Skeletal muscle satellite cell (primary cell): Measurements from ENCODE around the gene RPTOR.

Experiments used
- H3K27me3 ChIP-seq: 2 replicates; pipeline ENCODE4 v1.7.0; 2013; ENCODE audit warnings: low read length; ENCODE audit not compliant: control insufficient read depth, insufficient read depth
- H3K36me3 ChIP-seq: 2 replicates; pipeline ENCODE4 v1.7.0; 2013; ENCODE audit warnings: mild to moderate bottlenecking, control low read depth, low read length; ENCODE audit not compliant: insufficient read depth
- H3K4me1 ChIP-seq: 2 replicates; pipeline ENCODE4 v1.7.0; 2013; ENCODE audit warnings: low read length; ENCODE audit not compliant: control insufficient read depth, insufficient read depth
- H3K4me2 ChIP-seq: 2 replicates; pipeline ENCODE4 v1.7.0; 2013; ENCODE audit warnings: mild to moderate bottlenecking, low read length
- H3K4me3 ChIP-seq: 2 replicates; pipeline ENCODE4 v1.7.0; 2013; ENCODE audit warnings: low read length
- H3K9ac ChIP-seq: 2 replicates; pipeline ENCODE4 v1.7.0; 2013; ENCODE audit warnings: mild to moderate bottlenecking, low read depth, low read length, moderate library complexity
- H3K9me3 ChIP-seq: replicated peaks from 2 replicates; pipeline ENCODE4 v1.7.0; 2013; ENCODE audit warnings: mild to moderate bottlenecking, control low read depth, low read length

The RPTOR gene

DNA sequence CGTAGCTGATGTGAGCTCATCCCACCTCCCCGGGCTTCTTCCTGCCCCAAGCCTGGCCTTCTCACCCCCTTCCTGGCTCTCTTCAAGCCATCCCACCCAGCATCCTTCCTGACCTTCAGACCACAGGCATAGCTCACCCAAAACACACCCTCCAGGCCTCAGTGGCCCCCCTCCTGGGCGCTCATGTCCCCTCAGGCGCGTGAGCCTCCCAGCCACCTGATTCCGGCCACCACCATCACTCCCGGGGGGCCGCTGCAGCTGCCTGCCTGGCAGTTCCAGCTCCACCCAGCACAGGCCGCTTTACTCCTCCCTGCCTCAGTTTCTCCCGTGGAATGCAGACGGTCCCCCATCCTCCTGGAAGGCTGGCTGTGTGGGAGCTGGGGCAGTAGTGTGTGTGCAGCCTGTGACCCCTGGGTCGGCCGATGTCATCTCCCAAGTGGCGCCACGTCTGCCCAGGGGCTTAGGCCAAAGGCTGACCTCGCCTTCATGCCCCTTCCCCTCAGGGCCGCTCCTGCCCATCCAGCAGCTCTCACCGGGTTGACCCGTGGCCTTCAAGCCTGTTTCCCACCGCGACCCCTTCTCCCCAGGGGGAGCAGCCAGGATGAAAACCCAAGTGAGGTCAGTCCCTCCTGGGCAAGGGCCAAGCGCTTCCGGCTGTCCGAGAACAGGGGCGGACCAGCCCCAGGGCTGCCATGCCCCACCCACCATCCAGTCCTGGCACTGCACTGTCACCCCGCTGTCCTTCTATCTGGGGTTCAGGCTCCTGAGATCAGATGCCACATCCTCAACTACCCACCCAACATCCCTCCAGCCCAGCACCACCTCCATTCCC is 435.1 kb downstream of the RPTOR start:
- no peaks in the 10 kb centered on the region for H3K36me3 ChIP-seq
- no peak overlapping the region for H3K4me3 ChIP-seq
- no peaks in the 10 kb centered on the region for H3K9me3 ChIP-seq
- H3K9ac ChIP-seq = no peak overlapping the region
- peaks cover 25% of the 10 kb centered on the region for H3K4me1 ChIP-seq
- peaks cover 3% of the 10 kb centered on the region for H3K27me3 ChIP-seq
- no peak overlapping the region for H3K4me2 ChIP-seq

DNA sequence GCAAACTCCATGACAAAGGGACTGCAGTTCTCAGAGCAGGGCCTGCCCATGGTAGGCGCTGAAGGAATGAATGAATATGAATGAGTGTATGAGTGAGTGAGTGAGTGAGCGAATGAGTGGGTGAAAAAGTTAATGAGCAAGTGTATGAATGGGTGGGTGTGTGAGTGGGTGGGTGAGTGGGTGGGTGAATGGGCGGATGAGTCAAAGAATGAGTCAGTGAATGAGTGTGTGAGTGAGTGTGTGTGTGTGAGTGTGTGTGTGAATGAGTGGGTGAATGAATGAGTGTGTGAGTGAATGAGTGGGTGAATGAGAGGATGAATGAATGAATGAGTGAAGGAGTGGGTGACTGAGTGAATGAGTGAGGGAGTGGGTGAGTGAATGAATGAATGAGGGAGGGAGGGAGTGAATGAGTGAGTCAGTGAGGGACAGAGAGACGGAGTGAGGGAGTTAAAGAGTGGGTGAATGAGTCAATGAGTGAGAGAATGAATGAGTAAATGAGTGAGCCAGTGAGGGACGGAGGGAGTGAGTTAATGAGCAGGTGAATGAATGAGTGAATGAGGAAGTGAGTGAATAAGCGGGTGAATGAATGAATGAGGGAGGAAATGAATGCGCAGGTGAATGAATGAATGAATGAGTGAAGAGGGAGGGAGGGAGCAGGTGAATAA is 435.9 kb downstream of the RPTOR start:
- Histone ChIP-seq H3K9ac (no peak overlapping the region), H3K36me3 (no peaks in the 10 kb centered on the region), H3K27me3 (no peaks in the 10 kb centered on the region), H3K4me1 (peaks cover 30% of the 10 kb centered on the region), H3K9me3 (no peaks in the 10 kb centered on the region), H3K4me2 (no peak overlapping the region), H3K4me3 (no peak overlapping the region)

DNA sequence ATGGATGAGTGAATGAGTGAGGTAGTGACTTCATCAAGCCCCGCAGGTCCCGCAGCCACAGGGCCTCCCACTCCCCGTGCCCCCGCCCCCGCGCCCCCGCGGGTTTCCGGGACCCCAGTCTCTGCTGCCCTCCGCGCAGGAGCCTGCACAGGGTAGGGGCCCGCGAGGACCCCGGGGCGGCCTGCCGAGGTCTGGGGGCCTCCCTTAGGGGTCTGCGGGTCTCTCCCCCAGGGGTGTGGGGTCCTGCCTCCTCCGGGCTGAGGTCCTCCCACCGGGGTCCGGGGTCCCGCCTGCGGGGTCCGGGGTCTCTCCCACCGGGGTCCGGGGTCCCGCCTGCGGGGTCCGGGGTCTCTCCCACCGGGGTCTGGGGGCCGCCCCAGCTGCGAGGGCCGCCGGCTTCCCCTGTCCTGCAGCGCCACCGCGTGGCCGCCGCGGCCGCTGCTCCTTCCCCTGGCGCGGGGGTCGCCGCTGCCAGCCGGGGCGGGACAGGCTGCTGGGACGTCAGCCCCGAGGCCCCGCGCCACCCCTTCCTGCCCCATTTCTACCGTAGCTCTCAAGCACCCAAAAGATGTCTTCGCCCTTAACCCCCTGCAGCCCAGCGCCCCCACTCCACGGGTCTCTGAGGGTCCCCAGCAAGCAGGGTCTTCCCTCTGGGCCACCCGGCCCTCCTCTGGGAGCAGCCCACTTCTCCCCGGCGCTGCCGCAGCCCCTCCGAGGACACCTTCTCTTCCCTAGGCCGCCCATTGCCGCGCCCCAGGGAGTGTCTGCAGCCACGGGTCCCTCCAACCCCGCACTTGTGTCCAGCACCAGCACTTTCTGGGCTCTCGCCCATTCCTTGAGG is 436.6 kb downstream of the RPTOR start:
- Histone ChIP-seq H3K27me3 (no peaks in the 10 kb centered on the region), H3K36me3 (no peaks in the 10 kb centered on the region), H3K9me3 (no peaks in the 10 kb centered on the region), H3K4me1 (peaks cover 30% of the 10 kb centered on the region), H3K4me3 (no peak overlapping the region), H3K4me2 (no peak overlapping the region), H3K9ac (no peak overlapping the region)

DNA sequence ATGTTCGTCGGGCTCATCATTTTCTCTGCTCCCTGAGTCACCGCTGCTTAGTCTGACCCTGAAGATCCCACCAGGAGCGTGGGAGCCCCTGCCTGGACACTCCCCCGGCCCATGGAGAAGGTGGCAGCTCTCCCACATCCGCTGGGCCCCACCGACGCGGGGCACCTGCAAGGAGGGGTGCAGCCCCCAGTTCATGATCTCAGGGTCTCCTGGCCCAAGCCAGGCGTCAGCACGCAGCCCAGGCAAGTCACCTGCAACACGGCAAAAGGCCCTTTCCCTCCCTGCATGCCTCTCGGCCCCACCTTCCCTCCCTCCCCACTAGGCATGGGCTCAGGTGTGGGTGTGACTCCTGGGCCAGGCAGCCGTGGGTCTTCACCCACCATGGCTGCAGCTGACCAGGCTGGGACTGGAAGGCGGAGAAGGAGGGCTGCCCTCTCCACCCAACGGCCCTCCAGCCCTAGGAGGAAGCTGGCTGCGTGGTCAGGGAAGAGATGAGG is 437.3 kb downstream of the RPTOR start:
- H3K27me3 ChIP-seq = no peaks in the 10 kb centered on the region
- peaks cover 33% of the 10 kb centered on the region for H3K4me1 ChIP-seq
- no peaks in the 10 kb centered on the region for H3K36me3 ChIP-seq
- H3K9ac ChIP-seq = no peak overlapping the region
- H3K9me3 ChIP-seq = no peaks in the 10 kb centered on the region
- no peak overlapping the region for H3K4me2 ChIP-seq
- no peak overlapping the region for H3K4me3 ChIP-seq

DNA sequence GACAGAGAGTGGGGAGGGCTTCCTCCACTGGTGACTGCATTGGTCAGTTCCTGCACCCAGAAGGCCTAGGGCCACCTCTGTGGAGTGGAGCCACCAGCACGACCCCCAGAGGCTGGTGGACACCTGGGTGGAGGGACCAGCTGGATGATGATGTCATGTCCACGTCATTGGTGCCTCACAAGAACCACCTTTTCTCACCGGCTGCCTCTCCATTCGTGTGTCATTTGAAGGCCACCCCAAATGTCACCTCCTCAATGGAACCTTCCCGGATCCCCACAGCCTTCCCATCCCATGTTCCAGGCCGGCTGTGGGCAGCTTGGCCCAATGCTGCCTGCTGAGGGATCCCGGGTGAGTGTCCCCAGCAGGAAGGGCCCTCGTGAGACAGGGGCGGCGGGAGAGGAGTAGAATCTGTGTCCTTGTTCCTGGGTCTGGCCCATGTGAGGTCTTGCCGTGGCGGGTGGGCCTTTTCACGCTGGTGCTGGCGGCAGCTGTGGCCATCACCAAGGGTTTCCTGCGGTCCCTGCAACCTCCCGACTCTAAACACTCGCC is 437.9 kb downstream of the RPTOR start:
- H3K4me1 ChIP-seq = peaks cover 35% of the 10 kb centered on the region
- no peak overlapping the region for H3K4me2 ChIP-seq
- no peaks in the 10 kb centered on the region for H3K36me3 ChIP-seq
- H3K9me3 ChIP-seq = no peaks in the 10 kb centered on the region
- H3K9ac ChIP-seq = no peak overlapping the region
- no peak overlapping the region for H3K4me3 ChIP-seq
- H3K27me3 ChIP-seq = no peaks in the 10 kb centered on the region

DNA sequence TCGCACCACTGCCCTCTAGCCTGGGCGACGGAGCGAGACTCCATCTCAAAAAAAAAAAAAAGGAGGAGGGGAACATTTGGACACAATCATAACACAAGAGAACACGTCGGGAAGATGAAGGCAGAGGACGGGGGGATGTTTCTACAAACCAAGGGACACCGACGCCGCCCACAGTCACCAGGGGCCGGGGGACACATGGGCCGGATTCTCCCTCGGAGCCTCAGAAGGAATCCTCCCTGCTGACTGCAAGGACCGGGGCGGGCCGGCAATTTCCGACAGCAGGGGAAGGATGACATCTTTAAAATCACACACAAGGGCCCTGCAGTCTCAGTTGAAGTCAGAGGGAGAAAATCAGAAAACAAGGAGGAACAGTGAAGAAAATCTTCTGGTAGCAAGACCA is 438.9 kb downstream of the RPTOR start:
- no peak overlapping the region for H3K4me2 ChIP-seq
- no peak overlapping the region for H3K4me3 ChIP-seq
- no peaks in the 10 kb centered on the region for H3K36me3 ChIP-seq
- no peaks in the 10 kb centered on the region for H3K27me3 ChIP-seq
- H3K9me3 ChIP-seq = no peaks in the 10 kb centered on the region
- H3K4me1 ChIP-seq = peaks cover 35% of the 10 kb centered on the region
- no peak overlapping the region for H3K9ac ChIP-seq

DNA sequence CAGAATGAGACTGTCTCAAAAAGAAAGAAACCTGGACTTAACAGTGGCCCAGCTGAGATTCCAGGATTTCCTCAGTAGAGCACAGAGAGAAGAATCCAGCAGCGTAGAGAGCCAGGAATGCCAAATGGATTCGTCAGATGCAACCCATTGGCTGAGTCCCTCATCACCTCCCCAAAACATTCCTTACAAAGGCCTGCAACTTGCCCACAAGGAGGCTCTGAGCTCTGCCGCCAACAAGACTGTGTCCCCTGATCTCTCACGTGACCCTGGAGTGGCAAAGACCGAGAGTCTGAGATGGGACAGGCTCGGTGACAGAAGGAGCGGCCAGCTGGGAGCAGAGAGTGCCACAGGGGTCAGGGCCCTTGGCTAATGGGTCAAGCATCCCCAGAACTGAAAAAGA is 440.1 kb downstream of the RPTOR start:
- Histone ChIP-seq H3K4me2 (peak overlapping the region; percentile 58), H3K9ac (peak overlapping the region; percentile 36), H3K9me3 (no peaks in the 10 kb centered on the region), H3K4me1 (peaks cover 32% of the 10 kb centered on the region), H3K27me3 (no peaks in the 10 kb centered on the region), H3K4me3 (no peak overlapping the region), H3K36me3 (no peaks in the 10 kb centered on the region)

DNA sequence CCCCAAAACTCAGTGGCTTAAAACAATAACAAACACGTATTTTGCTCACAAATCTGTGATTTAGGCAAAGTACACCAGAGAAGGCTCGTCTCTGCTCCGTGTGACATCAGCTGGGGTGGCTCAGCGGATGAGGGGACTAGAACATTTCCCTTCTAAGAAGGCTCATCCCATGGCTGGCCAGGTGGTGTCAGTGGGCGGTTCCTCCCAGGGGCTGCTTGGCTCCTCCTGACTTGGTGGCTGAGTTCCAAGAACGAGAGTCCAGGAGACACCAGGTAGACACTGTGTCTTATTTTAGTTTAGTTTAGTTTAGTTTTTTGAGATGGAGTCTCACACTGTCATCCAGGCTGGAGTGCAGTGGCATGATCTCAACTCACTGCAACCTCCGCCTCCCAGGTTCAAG is 441.4 kb downstream of the RPTOR start:
- Histone ChIP-seq H3K4me1 (peaks cover 27% of the 10 kb centered on the region), H3K9ac (no peak overlapping the region), H3K4me2 (no peak overlapping the region), H3K4me3 (no peak overlapping the region), H3K36me3 (no peaks in the 10 kb centered on the region), H3K9me3 (no peaks in the 10 kb centered on the region), H3K27me3 (no peaks in the 10 kb centered on the region)

DNA sequence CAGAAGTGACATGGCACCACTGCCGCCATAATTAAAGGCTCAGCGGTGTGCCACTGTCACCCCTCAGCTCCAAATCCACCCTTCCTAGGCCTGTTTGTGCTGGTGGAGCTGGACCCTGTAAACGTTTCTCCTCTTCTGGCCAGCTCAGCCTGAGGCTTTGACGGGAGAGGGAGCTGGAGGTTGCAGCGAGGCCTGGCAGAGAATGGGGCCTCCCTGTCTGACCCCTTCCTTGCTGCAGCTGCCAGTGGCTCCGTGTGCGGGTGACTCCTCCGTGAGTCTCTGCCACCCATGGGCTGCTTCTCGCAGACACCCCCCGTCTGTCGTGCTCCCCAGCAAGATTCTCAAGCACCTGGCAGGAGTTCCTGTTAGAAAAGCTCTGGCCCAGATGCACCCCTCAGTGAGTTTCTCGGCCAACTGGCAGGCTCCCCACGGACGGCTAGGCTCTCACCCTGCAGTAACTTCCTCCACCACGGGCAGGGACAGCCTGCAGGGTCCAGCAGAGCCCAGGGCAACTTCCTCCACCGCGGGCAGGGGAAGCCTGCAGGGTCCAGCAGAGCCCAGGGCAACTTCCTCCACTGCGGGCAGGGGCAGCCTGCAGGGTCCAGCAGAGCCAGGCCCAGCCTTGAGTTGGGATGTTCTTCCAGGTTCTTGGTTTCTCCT is 442.3 kb downstream of the RPTOR start:
- Histone ChIP-seq H3K4me1 (peaks cover 27% of the 10 kb centered on the region), H3K4me2 (no peak overlapping the region), H3K9ac (no peak overlapping the region), H3K4me3 (no peak overlapping the region), H3K9me3 (no peaks in the 10 kb centered on the region), H3K36me3 (no peaks in the 10 kb centered on the region), H3K27me3 (no peaks in the 10 kb centered on the region)

DNA sequence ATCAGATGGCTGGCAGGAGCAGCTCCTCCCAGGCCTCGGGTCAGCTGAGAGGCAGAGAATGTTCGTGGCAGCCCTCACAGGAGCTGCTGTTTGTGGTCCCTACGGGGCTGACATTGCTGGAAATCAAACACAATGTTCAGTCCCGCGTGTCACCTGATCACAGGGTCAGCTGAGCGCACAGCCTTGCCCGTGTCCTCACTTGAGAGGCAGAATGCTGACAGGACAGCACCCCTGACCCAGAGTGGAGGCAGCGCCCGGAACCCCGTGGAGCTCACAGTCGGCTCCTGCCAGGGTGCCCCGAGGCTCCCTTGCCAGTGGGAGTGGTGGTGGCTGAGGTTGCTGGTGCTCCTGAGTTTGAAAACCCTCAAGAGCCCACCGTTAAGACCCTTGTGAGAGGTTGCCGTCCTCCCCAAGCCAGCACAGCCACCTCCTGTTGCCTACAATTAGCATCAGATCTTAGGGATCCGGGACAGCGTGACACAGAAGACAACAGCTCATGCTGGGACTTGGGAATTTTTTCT is 443.4 kb downstream of the RPTOR start:
- Histone ChIP-seq H3K36me3 (no peaks in the 10 kb centered on the region), H3K4me2 (no peak overlapping the region), H3K27me3 (no peaks in the 10 kb centered on the region), H3K4me1 (peaks cover 31% of the 10 kb centered on the region), H3K4me3 (no peak overlapping the region), H3K9ac (no peak overlapping the region), H3K9me3 (no peaks in the 10 kb centered on the region)

DNA sequence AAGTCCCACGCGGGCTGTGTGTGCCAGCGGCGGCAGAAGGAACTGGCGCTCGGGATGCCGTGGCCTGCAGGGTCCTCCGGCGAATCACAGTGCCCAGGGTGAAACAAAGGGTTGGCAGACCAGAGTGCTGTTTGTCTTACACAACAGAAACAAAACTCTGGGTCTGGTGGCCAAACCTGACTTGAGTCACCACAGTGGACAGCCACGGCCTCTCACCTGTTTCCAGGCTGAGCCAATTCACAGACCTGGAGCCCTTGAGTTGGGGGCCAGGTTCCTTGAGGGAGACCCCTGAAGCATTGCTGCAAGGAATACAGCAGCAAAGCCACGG is 444.9 kb downstream of the RPTOR start:
- peaks cover 31% of the 10 kb centered on the region for H3K4me1 ChIP-seq
- no peak overlapping the region for H3K9ac ChIP-seq
- H3K4me2 ChIP-seq = no peak overlapping the region
- no peaks in the 10 kb centered on the region for H3K9me3 ChIP-seq
- no peaks in the 10 kb centered on the region for H3K27me3 ChIP-seq
- H3K36me3 ChIP-seq = no peaks in the 10 kb centered on the region
- H3K4me3 ChIP-seq = no peak overlapping the region
